ENCODE results near the gene ARHGAP6.

DNA sequence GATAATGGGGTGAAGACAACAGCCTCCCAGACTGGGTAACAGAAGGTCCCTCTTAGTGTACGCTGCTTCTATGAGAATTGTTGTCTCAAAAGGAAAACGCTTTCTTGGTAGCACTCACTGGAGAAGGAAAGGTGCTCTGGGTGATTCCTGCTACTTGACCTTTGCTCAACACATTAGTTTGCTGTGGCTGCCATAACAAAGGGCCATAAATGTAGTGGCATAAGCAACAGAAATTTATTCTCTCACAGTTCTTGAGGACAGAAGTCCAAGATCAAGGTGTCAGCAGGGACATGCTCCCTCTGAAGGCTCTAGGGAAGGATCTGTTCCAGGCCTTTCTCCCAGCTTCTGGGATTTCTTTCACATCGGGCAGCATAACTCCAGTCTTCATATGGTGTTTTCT lies 535.6 kb downstream of the ARHGAP6 start:
- TF ChIP-seq, protein P1, sequence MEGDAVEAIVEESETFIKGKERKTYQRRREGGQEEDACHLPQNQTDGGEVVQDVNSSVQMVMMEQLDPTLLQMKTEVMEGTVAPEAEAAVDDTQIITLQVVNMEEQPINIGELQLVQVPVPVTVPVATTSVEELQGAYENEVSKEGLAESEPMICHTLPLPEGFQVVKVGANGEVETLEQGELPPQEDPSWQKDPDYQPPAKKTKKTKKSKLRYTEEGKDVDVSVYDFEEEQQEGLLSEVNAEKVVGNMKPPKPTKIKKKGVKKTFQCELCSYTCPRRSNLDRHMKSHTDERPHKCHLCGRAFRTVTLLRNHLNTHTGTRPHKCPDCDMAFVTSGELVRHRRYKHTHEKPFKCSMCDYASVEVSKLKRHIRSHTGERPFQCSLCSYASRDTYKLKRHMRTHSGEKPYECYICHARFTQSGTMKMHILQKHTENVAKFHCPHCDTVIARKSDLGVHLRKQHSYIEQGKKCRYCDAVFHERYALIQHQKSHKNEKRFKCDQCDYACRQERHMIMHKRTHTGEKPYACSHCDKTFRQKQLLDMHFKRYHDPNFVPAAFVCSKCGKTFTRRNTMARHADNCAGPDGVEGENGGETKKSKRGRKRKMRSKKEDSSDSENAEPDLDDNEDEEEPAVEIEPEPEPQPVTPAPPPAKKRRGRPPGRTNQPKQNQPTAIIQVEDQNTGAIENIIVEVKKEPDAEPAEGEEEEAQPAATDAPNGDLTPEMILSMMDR (IDR thresholded peaks at IDR 0.05) = no peak
- TF ChIP-seq POLR2A (IDR thresholded peaks at IDR 0.05) = no peak

Data from thyroid gland (tissue), 4 donors.